ENCODE measurements around the gene TCF4. TPM values are rescaled to one million over a fixed set of nuclear protein-coding genes. Genes with fewer than 3 reads are reported as not detected.

TCF4 gene
- total RNA-seq, 1 donor from 2014 or later = 115 TPM

DNA sequence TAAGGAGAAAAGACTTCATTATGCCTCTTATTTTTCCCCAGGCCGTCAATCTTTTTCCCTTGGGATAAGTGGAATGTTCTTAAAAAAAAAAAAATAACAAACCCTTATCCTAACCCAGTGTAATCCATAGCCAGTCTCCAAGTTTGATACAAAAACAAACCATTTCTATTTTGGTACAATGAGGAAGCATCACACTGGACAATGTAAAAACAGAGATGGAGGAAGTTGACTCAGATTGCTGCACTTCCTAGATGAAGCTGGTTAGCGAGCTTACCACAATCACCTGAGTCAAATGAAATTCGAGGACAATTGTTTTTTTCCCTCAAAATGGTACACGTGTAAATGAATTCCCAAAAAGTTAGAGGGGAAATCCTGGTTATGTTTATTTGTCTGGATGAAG is 259.7 kb downstream of the TCF4 start:
- Histone ChIP-seq H3K4me3 (ENCODE audit: insufficient read depth, low read depth, low read length) (no peak overlapping the region), H3K9ac (ENCODE audit: low read length) (no peak overlapping the region), H4K20me1 (ENCODE audit: insufficient read depth, low read length) (no peaks in the 10 kb centered on the region), H3K9me3 (ENCODE audit: insufficient read depth, low read depth, low read length) (no peaks in the 10 kb centered on the region), H3K4me2 (ENCODE audit: low read length) (peak overlapping the region; percentile 54), H3K27me3 (ENCODE audit: insufficient read depth, low read length) (no peaks in the 10 kb centered on the region), H3K79me2 (ENCODE audit: insufficient read depth, low read length) (peaks cover 29% of the 10 kb centered on the region), H3K36me3 (ENCODE audit: insufficient read depth, low read length) (no peaks in the 10 kb centered on the region), H3K27ac (ENCODE audit: low read depth, low read length) (peak overlapping the region; percentile 68), H2AFZ (ENCODE audit: low read depth, low read length) (no peak overlapping the region), H3K4me1 (ENCODE audit: insufficient read depth, low read length) (peaks cover 16% of the 10 kb centered on the region)
- no peak overlapping the region for H3K27ac Mint-ChIP-seq (ENCODE audit: unreplicated experiment)
- peaks cover 21% of the 10 kb centered on the region for H3K4me1 Mint-ChIP-seq (ENCODE audit: low read depth, unreplicated experiment)
- FAIRE-seq (peak; percentile 92), DNase-seq (ENCODE audit: low read depth) (peak; percentile 79)
- TF ChIP-seq EZH2 (IDR thresholded peaks at IDR 0.05; ENCODE audit: insufficient read depth, low read length) = no peak
- TF ChIP-seq, protein P1, sequence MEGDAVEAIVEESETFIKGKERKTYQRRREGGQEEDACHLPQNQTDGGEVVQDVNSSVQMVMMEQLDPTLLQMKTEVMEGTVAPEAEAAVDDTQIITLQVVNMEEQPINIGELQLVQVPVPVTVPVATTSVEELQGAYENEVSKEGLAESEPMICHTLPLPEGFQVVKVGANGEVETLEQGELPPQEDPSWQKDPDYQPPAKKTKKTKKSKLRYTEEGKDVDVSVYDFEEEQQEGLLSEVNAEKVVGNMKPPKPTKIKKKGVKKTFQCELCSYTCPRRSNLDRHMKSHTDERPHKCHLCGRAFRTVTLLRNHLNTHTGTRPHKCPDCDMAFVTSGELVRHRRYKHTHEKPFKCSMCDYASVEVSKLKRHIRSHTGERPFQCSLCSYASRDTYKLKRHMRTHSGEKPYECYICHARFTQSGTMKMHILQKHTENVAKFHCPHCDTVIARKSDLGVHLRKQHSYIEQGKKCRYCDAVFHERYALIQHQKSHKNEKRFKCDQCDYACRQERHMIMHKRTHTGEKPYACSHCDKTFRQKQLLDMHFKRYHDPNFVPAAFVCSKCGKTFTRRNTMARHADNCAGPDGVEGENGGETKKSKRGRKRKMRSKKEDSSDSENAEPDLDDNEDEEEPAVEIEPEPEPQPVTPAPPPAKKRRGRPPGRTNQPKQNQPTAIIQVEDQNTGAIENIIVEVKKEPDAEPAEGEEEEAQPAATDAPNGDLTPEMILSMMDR (IDR thresholded peaks at IDR 0.05; ENCODE audit: insufficient read depth, low read depth, low read length) = no peak
- no peak overlapping the region for H3K4me3 Mint-ChIP-seq (ENCODE audit: unreplicated experiment)
- no peaks in the 10 kb centered on the region for H3K9me3 Mint-ChIP-seq (ENCODE audit: unreplicated experiment)
- H3K27me3 Mint-ChIP-seq (ENCODE audit: low read depth, unreplicated experiment) = no peaks in the 10 kb centered on the region
- no peaks in the 10 kb centered on the region for H3K36me3 Mint-ChIP-seq (ENCODE audit: low read depth, unreplicated experiment)

- Mint-ChIP-seq H3K9me3 (ENCODE audit: unreplicated experiment) (no peaks in the 10 kb centered on the region), H3K27ac (ENCODE audit: unreplicated experiment) (no peak overlapping the region), H3K4me3 (ENCODE audit: unreplicated experiment) (no peak overlapping the region), H3K36me3 (ENCODE audit: low read depth, unreplicated experiment) (no peaks in the 10 kb centered on the region), H3K4me1 (ENCODE audit: low read depth, unreplicated experiment) (peaks cover 23% of the 10 kb centered on the region), H3K27me3 (ENCODE audit: low read depth, unreplicated experiment) (no peaks in the 10 kb centered on the region)
- Histone ChIP-seq H3K36me3 (ENCODE audit: insufficient read depth, low read length) (no peaks in the 10 kb centered on the region), H2AFZ (ENCODE audit: low read depth, low read length) (no peak overlapping the region), H3K4me2 (ENCODE audit: low read length) (peak overlapping the region; percentile 54), H4K20me1 (ENCODE audit: insufficient read depth, low read length) (no peaks in the 10 kb centered on the region), H3K27ac (ENCODE audit: low read depth, low read length) (no peak overlapping the region), H3K27me3 (ENCODE audit: insufficient read depth, low read length) (no peaks in the 10 kb centered on the region), H3K9ac (ENCODE audit: low read length) (no peak overlapping the region), H3K9me3 (ENCODE audit: insufficient read depth, low read depth, low read length) (no peaks in the 10 kb centered on the region), H3K79me2 (ENCODE audit: insufficient read depth, low read length) (peaks cover 37% of the 10 kb centered on the region), H3K4me1 (ENCODE audit: insufficient read depth, low read length) (peaks cover 25% of the 10 kb centered on the region), H3K4me3 (ENCODE audit: insufficient read depth, low read depth, low read length) (no peak overlapping the region)
- TF ChIP-seq, protein P1 (IDR thresholded peaks at IDR 0.05; ENCODE audit: insufficient read depth, low read depth, low read length) = no peak
- TF ChIP-seq EZH2 (IDR thresholded peaks at IDR 0.05; ENCODE audit: insufficient read depth, low read length) = no peak
- DNase-seq (ENCODE audit: low read depth) = no peak
- FAIRE-seq = no peak
These were observed 260.5 kb downstream of the TCF4 start for GRCh38 chr18:55327454-55327853.

- peaks cover 23% of the 10 kb centered on the region for H3K4me1 Mint-ChIP-seq (ENCODE audit: low read depth, unreplicated experiment)
- no peak for DNase-seq (ENCODE audit: low read depth)
These were observed 261.9 kb downstream of the TCF4 start for GRCh38 chr18:55326134-55326533.

More at GRCh38 chr18:55326134-55326533, 261.9 kb downstream of the TCF4 start:
- no peaks in the 10 kb centered on the region for H3K9me3 Mint-ChIP-seq (ENCODE audit: unreplicated experiment)
- H3K27me3 Mint-ChIP-seq (ENCODE audit: low read depth, unreplicated experiment) = no peaks in the 10 kb centered on the region
- H3K27ac Mint-ChIP-seq (ENCODE audit: unreplicated experiment) = no peak overlapping the region
- H3K4me1 ChIP-seq (ENCODE audit: insufficient read depth, low read length) = peaks cover 26% of the 10 kb centered on the region
- no peak overlapping the region for H3K9ac ChIP-seq (ENCODE audit: low read length)
- no peaks in the 10 kb centered on the region for H3K36me3 ChIP-seq (ENCODE audit: insufficient read depth, low read length)
- no peak for FAIRE-seq
- H3K4me3 ChIP-seq (ENCODE audit: insufficient read depth, low read depth, low read length) = no peak overlapping the region
- H3K79me2 ChIP-seq (ENCODE audit: insufficient read depth, low read length) = peaks cover 40% of the 10 kb centered on the region
- H3K27ac ChIP-seq (ENCODE audit: low read depth, low read length) = no peak overlapping the region
- H3K4me3 Mint-ChIP-seq (ENCODE audit: unreplicated experiment) = no peak overlapping the region
- TF ChIP-seq EZH2 (IDR thresholded peaks at IDR 0.05; ENCODE audit: insufficient read depth, low read length) = no peak
- TF ChIP-seq, protein P1 (IDR thresholded peaks at IDR 0.05; ENCODE audit: insufficient read depth, low read depth, low read length) = no peak
- no peak overlapping the region for H2AFZ ChIP-seq (ENCODE audit: low read depth, low read length)
- no peaks in the 10 kb centered on the region for H3K36me3 Mint-ChIP-seq (ENCODE audit: low read depth, unreplicated experiment)
- H3K9me3 ChIP-seq (ENCODE audit: insufficient read depth, low read depth, low read length) = no peaks in the 10 kb centered on the region
- no peak overlapping the region for H3K4me2 ChIP-seq (ENCODE audit: low read length)
- H3K27me3 ChIP-seq (ENCODE audit: insufficient read depth, low read length) = no peaks in the 10 kb centered on the region
- no peaks in the 10 kb centered on the region for H4K20me1 ChIP-seq (ENCODE audit: insufficient read depth, low read length)
